HepG2 (cell line): ENCODE data around the gene ZNF154. TPM values are rescaled to one million over a fixed set of nuclear protein-coding genes. Genes with fewer than 3 reads are reported as not detected.

Experiments used
- ATAC-seq: fragments of 200-7000 bp; cut with Tn5 transposase; 3 replicates; pipeline ENCODE4 v1.9.1; 2020; ENCODE audit warnings: mild to moderate bottlenecking, moderate library complexity
- BruUV-seq: library from RNA; stranded (reverse); fragments of 400-500 nt; replicated peaks from 2 replicates; lab custom pipeline; 2021; lab: Mats Ljungman, UMichigan
- CTCF ChIA-PET: fragments of 300-600 bp; formaldehyde crosslinking; extraction: SDS; loops from one replicate; lab custom pipeline; 2021; ENCODE audit warnings: low total read pairs, inconsistent platforms, low intra/inter-chr PET ratio; lab: Yijun Ruan, JAX
- POLR2A ChIA-PET: fragments of 350-600 bp; sonication (Branson Sonifier 250); formaldehyde crosslinking; loops from one replicate; lab custom pipeline; 2020; ENCODE audit warnings: antibody characterized with exemption, inconsistent platforms; lab: Yijun Ruan, JAX
- DNase-seq: peaks from one replicate; pipeline ENCODE4 v3.0.0-alpha.2; 2015; ENCODE audit warnings: low spot score
- FAIRE-seq: peaks from 3 replicates; lab custom pipeline; 2011; peaks lifted over from hg19 to GRCh38; lab: Jason Lieb, UNC
- H2AFZ ChIP-seq: one replicate; pipeline ENCODE4 v1.6.1; 2011; ENCODE audit warnings: low read length, inconsistent platforms
- H3K27ac ChIP-seq: fragments of 300-600 bp; 3 replicates; pipeline ENCODE4 v1.8.0; 2011; ENCODE audit warnings: mixed run types, mild to moderate bottlenecking, mixed read lengths, low read length, inconsistent platforms; ENCODE audit not compliant: insufficient read depth; ENCODE audit errors: extremely low read length
- H3K27me3 ChIP-seq, 2 experiments: fragments of 200-600 bp in 1 of 2; 2 replicates in 1 of 2; 3 replicates in 1 of 2; pipeline versions ENCODE4 v1.6.0 to v1.8.0; 2011; ENCODE audit warnings: low read length in 2 of 2, mild to moderate bottlenecking in 2 of 2, moderate library complexity in 2 of 2, inconsistent platforms in 1 of 2; ENCODE audit not compliant: insufficient read depth in 2 of 2, control insufficient read depth in 1 of 2
- H3K36me3 ChIP-seq, 2 experiments: fragments of 200-600 bp in 1 of 2; replicated peaks in 1 of 2; 2 replicates in 1 of 2; 3 replicates in 1 of 2; pipeline versions ENCODE4 v1.5.1 to v1.8.0; 2011; ENCODE audit warnings: low read length in 2 of 2, inconsistent platforms in 1 of 2; ENCODE audit not compliant: insufficient read depth in 2 of 2, control insufficient read depth in 1 of 2
- H3K4me1 ChIP-seq: 2 replicates; pipeline ENCODE4 v1.5.1; 2012; ENCODE audit warnings: low read length, inconsistent platforms; ENCODE audit not compliant: insufficient read depth
- H3K4me2 ChIP-seq: 2 replicates; pipeline ENCODE4 v1.6.0; 2011; ENCODE audit warnings: low read depth, low read length, inconsistent platforms
- H3K4me3 ChIP-seq, 3 experiments: fragments of 200-600 bp in 1 of 3; sonication (generic), shearing (Covaris generic) in 1 of 3; replicated peaks in 1 of 3; 2 replicates each; pipeline ENCODE4 v1.5.1; 2011 to 2016; ENCODE audit warnings: low read length in 3 of 3, inconsistent platforms in 2 of 3, low read depth in 2 of 3, mild to moderate bottlenecking in 2 of 3, control low read depth in 1 of 3, mixed read lengths in 1 of 3; ENCODE audit not compliant: insufficient read depth in 1 of 3
- H3K79me2 ChIP-seq: one replicate; pipeline ENCODE4 v1.6.1; 2011; ENCODE audit warnings: low read length, inconsistent platforms; ENCODE audit not compliant: insufficient read depth
- H3K9ac ChIP-seq: 2 replicates; pipeline ENCODE4 v1.6.0; 2011; ENCODE audit warnings: mild to moderate bottlenecking, low read depth, low read length, inconsistent platforms; ENCODE audit not compliant: insufficient read depth
- H3K9me3 ChIP-seq: 2 replicates; pipeline ENCODE4 v1.5.1; 2012; ENCODE audit warnings: mild to moderate bottlenecking, low read length
- H4K20me1 ChIP-seq: 2 replicates; pipeline ENCODE4 v1.6.0; 2011; ENCODE audit warnings: inconsistent platforms, mild to moderate bottlenecking, low read length, moderate library complexity; ENCODE audit not compliant: insufficient read depth
- GTF2F1 ChIP-seq: fragments of 150-350 bp; IDR thresholded peaks from 2 replicates; pipeline ENCODE4 v1.6.1; 2014; ENCODE audit warnings: low read length
- HNF4G ChIP-seq, 2 experiments: sonication (generic) in 1 of 2; formaldehyde crosslinking in 1 of 2; IDR thresholded peaks; 2 replicates each; pipeline versions ENCODE4 v1.4.0 to v1.6.1; 2011 to 2020; ENCODE audit warnings: borderline replicate concordance in 2 of 2, low read depth in 2 of 2, mild to moderate bottlenecking in 2 of 2, low read length in 1 of 2, missing genetic modification reagents in 1 of 2, moderate library complexity in 1 of 2
- JDP2 ChIP-seq: sonication (generic); formaldehyde crosslinking; IDR thresholded peaks from 2 replicates; pipeline ENCODE4 v1.8.1; 2022; ENCODE audit warnings: missing genetic modification reagents, borderline replicate concordance
- MATR3 ChIP-seq: sonication (generic); formaldehyde crosslinking; IDR thresholded peaks from 2 replicates; pipeline ENCODE4 v1.4.0; 2020; ENCODE audit warnings: missing genetic modification reagents
- YEATS2 ChIP-seq: sonication (generic); formaldehyde crosslinking; IDR thresholded peaks from 2 replicates; pipeline ENCODE4 v1.4.0; 2020; ENCODE audit warnings: missing genetic modification reagents, borderline replicate concordance
- in situ Hi-C: cut with HindIII; loops from 2 replicates; pipeline ENCODE4 v1.10.0; 2017; ENCODE audit warnings: low pct_unique_long_range_greater_than_20kb; ENCODE audit not compliant: extremely low pct_ligation_motif_present
- intact Hi-C: fragments of 100-400 bp; cut with micrococcal nuclease; formaldehyde crosslinking; loops from one replicate; pipeline ENCODE4 v1.10.0; 2022; ENCODE audit not compliant: unreplicated experiment
- polyA plus RNA-seq, 8 experiments: library from polyadenylated mRNA; depleted of rRNA in 3 of 8; stranded (reverse) in 7 of 8; unstranded in 1 of 8; fragments of >200 nt; fragmentation: Illumina TruSeq in 4 of 8; extraction: Trizol in 4 of 8; gene quantifications; 2 replicates each; pipeline versions ENCODE4 v1.2.1 to v1.2.3, GENCODE V29; 2011 to 2016; ENCODE audit warnings: low read depth in 4 of 8, missing spikeins in 1 of 8, mixed read lengths in 1 of 8; ENCODE audit not compliant: insufficient read depth in 1 of 8
- total RNA-seq, 5 experiments: library from RNA; depleted of rRNA; stranded (reverse); fragments of >200 nt; fragmentation: Illumina TruSeq; extraction: Trizol; gene quantifications; 2 replicates each; pipeline ENCODE4 v1.2.3, GENCODE V29; 2016; ENCODE audit warnings: low read depth in 1 of 5
- TF ChIP-seq, protein P1 (sequence below): sonication (generic); formaldehyde crosslinking; IDR thresholded peaks from 2 replicates; pipeline ENCODE4 v1.9.0; 2021; ENCODE audit warnings: mild to moderate bottlenecking, missing genetic modification reagents

Gene ZNF154
- total and polyA plus RNA-seq, 2 of the 13 experiments (the other 11 are each of a cell fraction or from before 2014, with no cell fraction given): not detected

DNA sequence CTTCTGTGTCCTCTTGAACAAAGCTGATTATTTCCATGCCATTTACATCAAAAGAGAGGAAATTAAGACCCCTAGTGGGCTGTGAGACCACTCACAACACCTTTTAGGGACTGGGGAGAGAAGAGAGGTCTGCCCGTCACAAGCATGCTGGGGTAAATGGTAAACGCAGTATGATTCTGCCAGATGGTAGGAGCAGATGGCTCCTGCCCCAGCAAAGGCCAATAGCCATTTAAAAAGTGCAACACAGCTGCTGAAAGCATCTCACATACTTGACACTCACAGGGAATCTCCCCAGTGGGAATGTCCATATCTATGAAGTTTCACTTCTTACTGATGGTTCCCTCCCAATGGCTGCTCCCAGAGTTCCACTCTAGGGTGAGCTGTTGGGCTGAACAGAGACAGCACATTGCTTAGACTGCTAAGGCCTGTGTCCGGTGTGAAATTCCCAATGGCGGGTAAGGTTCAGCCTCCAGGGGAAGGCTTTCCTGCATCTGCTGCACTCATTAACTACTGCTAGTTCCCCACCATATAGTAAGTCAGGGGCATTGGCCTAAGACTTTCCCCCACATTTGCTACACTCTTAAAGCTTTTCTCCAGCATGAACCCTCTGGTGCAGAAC is 11.0 kb upstream of the ZNF154 start (continued):
- TF ChIP-seq HNF4G (IDR thresholded peaks at IDR 0.05; ENCODE audit: borderline replicate concordance, low read depth, low read length) (no peak), HNF4G (CRISPR knock-in tag; IDR thresholded peaks at IDR 0.05; ENCODE audit: borderline replicate concordance, low read depth) (no peak)

DNA sequence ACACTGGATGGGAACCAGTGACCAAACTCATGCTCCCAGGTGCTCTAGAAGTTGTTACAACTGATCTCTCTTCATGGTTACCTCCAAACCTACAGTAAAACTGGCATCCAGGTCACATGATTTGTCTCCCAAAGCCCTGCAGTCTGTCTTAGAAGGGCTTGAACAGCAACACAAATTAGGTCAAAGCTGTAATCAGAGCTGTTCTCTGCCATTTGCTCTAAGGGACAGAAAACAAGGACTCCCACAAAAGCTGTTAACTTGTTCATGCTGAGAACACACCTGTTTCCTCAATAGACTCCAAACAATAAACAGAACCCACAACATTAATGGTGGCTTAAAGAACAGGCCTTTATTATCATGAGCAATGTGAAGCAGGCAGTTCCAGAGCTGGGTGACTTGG is 10.4 kb upstream of the ZNF154 start:
- CTCF ChIA-PET: no interaction called here
- no peak for DNase-seq
- no peaks in the 10 kb centered on the region for H3K9me3 ChIP-seq

More for the DNA sequence above, 10.4 kb upstream of the ZNF154 start:
- in situ Hi-C loops (no loop called here), intact Hi-C loops (no loop called here)
- no peaks in the 10 kb centered on the region for H3K27me3 ChIP-seq
- no peaks in the 10 kb centered on the region for H4K20me1 ChIP-seq
- H3K9ac ChIP-seq: no peak overlapping the region
- H3K4me3 ChIP-seq: no peak overlapping the region
- FAIRE-seq: no peak
- peaks cover 0 to 1% of the 10 kb centered on the region in 2 experiments; a peak in 3 of 5 replicates for H3K36me3 ChIP-seq
- no peaks in the 10 kb centered on the region for H3K79me2 ChIP-seq
- no peak overlapping the region for H2AFZ ChIP-seq
- ATAC-seq: no peak
- H3K27ac ChIP-seq: no peak overlapping the region
- H3K4me2 ChIP-seq: no peak overlapping the region
- H3K4me1 ChIP-seq: no peaks in the 10 kb centered on the region
- POLR2A ChIA-PET: no interaction called here
- TF ChIP-seq MATR3: no peak
- TF ChIP-seq YEATS2 (CRISPR knock-in tag): no peak
- TF ChIP-seq GTF2F1: no peak
- TF ChIP-seq, protein P1, sequence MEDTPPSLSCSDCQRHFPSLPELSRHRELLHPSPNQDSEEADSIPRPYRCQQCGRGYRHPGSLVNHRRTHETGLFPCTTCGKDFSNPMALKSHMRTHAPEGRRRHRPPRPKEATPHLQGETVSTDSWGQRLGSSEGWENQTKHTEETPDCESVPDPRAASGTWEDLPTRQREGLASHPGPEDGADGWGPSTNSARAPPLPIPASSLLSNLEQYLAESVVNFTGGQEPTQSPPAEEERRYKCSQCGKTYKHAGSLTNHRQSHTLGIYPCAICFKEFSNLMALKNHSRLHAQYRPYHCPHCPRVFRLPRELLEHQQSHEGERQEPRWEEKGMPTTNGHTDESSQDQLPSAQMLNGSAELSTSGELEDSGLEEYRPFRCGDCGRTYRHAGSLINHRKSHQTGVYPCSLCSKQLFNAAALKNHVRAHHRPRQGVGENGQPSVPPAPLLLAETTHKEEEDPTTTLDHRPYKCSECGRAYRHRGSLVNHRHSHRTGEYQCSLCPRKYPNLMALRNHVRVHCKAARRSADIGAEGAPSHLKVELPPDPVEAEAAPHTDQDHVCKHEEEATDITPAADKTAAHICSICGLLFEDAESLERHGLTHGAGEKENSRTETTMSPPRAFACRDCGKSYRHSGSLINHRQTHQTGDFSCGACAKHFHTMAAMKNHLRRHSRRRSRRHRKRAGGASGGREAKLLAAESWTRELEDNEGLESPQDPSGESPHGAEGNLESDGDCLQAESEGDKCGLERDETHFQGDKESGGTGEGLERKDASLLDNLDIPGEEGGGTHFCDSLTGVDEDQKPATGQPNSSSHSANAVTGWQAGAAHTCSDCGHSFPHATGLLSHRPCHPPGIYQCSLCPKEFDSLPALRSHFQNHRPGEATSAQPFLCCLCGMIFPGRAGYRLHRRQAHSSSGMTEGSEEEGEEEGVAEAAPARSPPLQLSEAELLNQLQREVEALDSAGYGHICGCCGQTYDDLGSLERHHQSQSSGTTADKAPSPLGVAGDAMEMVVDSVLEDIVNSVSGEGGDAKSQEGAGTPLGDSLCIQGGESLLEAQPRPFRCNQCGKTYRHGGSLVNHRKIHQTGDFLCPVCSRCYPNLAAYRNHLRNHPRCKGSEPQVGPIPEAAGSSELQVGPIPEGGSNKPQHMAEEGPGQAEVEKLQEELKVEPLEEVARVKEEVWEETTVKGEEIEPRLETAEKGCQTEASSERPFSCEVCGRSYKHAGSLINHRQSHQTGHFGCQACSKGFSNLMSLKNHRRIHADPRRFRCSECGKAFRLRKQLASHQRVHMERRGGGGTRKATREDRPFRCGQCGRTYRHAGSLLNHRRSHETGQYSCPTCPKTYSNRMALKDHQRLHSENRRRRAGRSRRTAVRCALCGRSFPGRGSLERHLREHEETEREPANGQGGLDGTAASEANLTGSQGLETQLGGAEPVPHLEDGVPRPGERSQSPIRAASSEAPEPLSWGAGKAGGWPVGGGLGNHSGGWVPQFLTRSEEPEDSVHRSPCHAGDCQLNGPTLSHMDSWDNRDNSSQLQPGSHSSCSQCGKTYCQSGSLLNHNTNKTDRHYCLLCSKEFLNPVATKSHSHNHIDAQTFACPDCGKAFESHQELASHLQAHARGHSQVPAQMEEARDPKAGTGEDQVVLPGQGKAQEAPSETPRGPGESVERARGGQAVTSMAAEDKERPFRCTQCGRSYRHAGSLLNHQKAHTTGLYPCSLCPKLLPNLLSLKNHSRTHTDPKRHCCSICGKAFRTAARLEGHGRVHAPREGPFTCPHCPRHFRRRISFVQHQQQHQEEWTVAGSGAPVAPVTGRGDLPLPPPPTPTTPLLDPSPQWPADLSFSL (CRISPR knock-in tag): no peak
- TF ChIP-seq JDP2 (CRISPR knock-in tag): no peak
- BruUV-seq: no TSS peak
